HG02938 (cell line): Measurements from ENCODE around the gene ZNF839.

Experiments
- ATAC-seq: cut with Tn5 transposase; IDR thresholded peaks from one replicate; pipeline ENCODE4 v1.9.1; 2021; ENCODE audit warnings: mild to moderate bottlenecking, moderate library complexity; ENCODE audit not compliant: unreplicated experiment

The ZNF839 gene

GRCh38 chr14:102371361-102371760 lies 51.8 kb downstream of the ZNF839 start:
- no peak for ATAC-seq

- ATAC-seq = no peak
Observed at GRCh38 chr14:102373110-102373509, 53.6 kb downstream of the ZNF839 start.

- ATAC-seq = no peak
Observed at GRCh38 chr14:102374264-102374663, 54.7 kb downstream of the ZNF839 start.

GRCh38 chr14:102375119-102375518 lies 55.6 kb downstream of the ZNF839 start:
- ATAC-seq = no peak

- no peak for ATAC-seq
Observed at GRCh38 chr14:102377696-102378095, 58.1 kb downstream of the ZNF839 start.

- no peak for ATAC-seq
Observed at GRCh38 chr14:102378830-102379229, 59.3 kb downstream of the ZNF839 start.

- no peak for ATAC-seq
Observed at GRCh38 chr14:102387086-102387485, 67.5 kb downstream of the ZNF839 start.

- no peak for ATAC-seq
Observed at GRCh38 chr14:102389246-102389645, 69.7 kb downstream of the ZNF839 start.

- no peak for ATAC-seq
Observed at GRCh38 chr14:102390064-102390855, 70.7 kb downstream of the ZNF839 start.
